HG03139 (cell line): Measurements from ENCODE around the gene CERS6.
"Not testable (repeated sequence)": the region's sequence is repeated elsewhere in the genome, so short reads cannot be mapped to it uniquely, and the experiment has no call there.

ENCODE experiments used
- ATAC-seq: cut with Tn5 transposase; IDR thresholded peaks from one replicate; pipeline ENCODE4 v1.9.1; 2021; ENCODE audit not compliant: unreplicated experiment

The CERS6 gene

GRCh38 chr2:168455645-168456520, at the start of gene CERS6:
TSS of gene CERS6 (plus strand) at chr2:168456272. CDS start at chr2:168456449, 177 bp downstream.
- peak; percentile 93 for ATAC-seq

- not testable (repeated sequence) for ATAC-seq
Measured at GRCh38 chr2:168412301-168412700, 43.8 kb upstream of the CERS6 start.

- not testable (repeated sequence) for ATAC-seq
Measured at GRCh38 chr2:168413101-168413500, 43.0 kb upstream of the CERS6 start.

- ATAC-seq = no peak
Measured at GRCh38 chr2:168416555-168416954, 39.5 kb upstream of the CERS6 start.

GRCh38 chr2:168422584-168422983, 33.5 kb upstream of the CERS6 start:
- ATAC-seq = no peak

- no peak for ATAC-seq
Measured at GRCh38 chr2:168424112-168424951, 31.7 kb upstream of the CERS6 start.

- no peak for ATAC-seq
Measured at GRCh38 chr2:168424971-168425370, 31.1 kb upstream of the CERS6 start.

GRCh38 chr2:168426861-168427260, 29.2 kb upstream of the CERS6 start:
- no peak for ATAC-seq

GRCh38 chr2:168427451-168427850, 28.6 kb upstream of the CERS6 start:
- no peak for ATAC-seq

GRCh38 chr2:168428431-168428830, 27.6 kb upstream of the CERS6 start:
- ATAC-seq = no peak

GRCh38 chr2:168429988-168430387, 26.1 kb upstream of the CERS6 start:
- ATAC-seq = no peak

- ATAC-seq = no peak
Measured at GRCh38 chr2:168430431-168430830, 25.6 kb upstream of the CERS6 start.

- ATAC-seq = no peak
Measured at GRCh38 chr2:168431301-168432024, 24.6 kb upstream of the CERS6 start.

- ATAC-seq = no peak
Measured at GRCh38 chr2:168432100-168432499, 24.0 kb upstream of the CERS6 start.

- no peak for ATAC-seq
Measured at GRCh38 chr2:168432565-168433186, 23.4 kb upstream of the CERS6 start.

GRCh38 chr2:168433527-168433926, 22.5 kb upstream of the CERS6 start:
- ATAC-seq = no peak

- ATAC-seq = no peak
Measured at GRCh38 chr2:168434146-168434545, 21.9 kb upstream of the CERS6 start.

GRCh38 chr2:168436840-168437239, 19.2 kb upstream of the CERS6 start:
- no peak for ATAC-seq

GRCh38 chr2:168438553-168438952, 17.5 kb upstream of the CERS6 start:
- ATAC-seq = no peak

- ATAC-seq = no peak
Measured at GRCh38 chr2:168439536-168439935, 16.5 kb upstream of the CERS6 start.
